Metanephros (tissue), 1 donor: ENCODE results near the gene MPP2. TPM values are rescaled to one million over a fixed set of nuclear protein-coding genes. Genes with fewer than 3 reads are reported as not detected.

Source experiments
- total RNA-seq: library from RNA; depleted of rRNA; stranded (reverse); fragments of >200 nt; gene quantifications from one replicate; pipeline ENCODE4 v1.2.3, GENCODE V29; 2014

MPP2 gene
- total RNA-seq = 4.6 TPM

DNA sequence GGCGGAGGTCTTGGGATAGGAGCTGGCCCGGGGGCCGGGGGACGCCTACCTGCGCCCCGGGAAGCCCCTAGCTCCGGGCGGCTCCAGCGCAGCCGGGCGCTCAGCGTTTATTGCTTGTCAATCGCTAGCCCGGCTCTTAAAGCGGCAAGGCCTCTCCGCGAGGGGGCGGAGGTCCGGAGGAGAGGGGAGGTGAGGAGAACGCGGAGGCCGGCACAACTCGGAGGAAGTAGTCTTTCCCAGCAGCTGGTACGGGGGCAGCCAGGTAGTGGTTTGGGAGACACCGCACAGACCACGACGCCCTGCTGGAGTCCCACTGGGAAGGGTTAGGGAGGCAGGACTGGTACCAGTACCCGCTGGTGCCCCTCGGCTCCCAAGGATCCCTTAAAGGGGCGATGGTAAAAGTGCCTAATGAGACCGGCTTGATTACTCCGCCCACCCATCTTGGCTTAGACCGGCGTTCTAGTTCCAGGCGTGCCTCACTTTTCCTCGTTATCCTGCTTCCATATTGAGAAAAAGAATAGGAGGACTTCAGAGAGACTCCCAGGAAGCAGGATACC, at the start of gene MPP2:
MPP2 (minus strand) TSS at position 112 of the 557 bp plus-strand sequence. CDS start 3,076 bp downstream, outside the sequence.

DNA sequence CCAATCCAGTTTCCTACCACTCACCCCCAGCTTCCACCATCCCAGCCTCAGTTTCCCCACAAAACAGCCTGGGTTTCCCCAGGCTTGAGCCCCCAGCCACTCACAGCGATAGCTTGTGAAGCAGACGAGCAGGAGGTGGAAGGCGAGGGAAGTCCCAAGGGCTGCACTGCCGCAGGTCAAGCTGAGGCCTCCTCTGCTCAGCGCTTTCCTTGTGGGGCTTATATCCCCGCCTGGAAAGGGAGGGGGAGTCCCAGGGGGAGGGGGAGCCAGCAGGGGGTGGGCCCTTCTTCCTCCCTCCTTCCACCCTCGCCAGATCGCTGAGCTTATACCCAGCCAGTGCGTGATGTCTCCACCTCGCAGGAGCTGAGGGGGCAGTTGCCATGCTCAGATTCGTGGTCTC, 46.4 kb upstream of the MPP2 start, which contains the start of gene PYY:
PYY (minus strand) TSS at position 195 of the 400 bp plus-strand sequence. CDS start 457 bp downstream, outside the sequence.

GRCh38 chr17:43942051-43942685, 34.8 kb upstream of the MPP2 start, which contains the start of gene PPY:
Gene PPY, minus strand, starts transcription at chr17:43942476. Its CDS starts 822 bp downstream, at chr17:43941654.

DNA sequence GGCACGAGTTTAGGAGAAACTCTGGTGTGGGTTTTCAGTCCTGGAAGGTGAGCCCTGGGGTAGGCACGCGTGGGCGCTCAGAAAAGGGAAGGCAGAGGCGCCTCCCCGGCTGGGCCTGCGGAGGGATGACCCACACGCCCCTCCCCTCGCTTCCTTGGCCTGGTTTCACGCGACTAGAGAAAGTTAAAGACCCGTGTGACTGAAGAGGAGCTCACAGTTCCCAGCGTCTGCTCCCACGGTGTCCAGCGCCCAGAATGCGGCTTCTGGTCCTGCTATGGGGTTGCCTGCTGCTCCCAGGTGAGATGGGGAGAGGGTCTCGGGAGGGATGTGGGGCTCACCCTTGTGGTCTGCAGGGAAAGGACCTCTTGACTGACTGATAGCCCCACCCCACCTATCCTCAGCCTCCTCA, 60.4 kb downstream of the MPP2 start, which contains the start of gene CD300LG:
CD300LG (plus strand) TSS at position 214 of the 409 bp plus-strand sequence; CDS start at position 255, 41 bp downstream.

DNA sequence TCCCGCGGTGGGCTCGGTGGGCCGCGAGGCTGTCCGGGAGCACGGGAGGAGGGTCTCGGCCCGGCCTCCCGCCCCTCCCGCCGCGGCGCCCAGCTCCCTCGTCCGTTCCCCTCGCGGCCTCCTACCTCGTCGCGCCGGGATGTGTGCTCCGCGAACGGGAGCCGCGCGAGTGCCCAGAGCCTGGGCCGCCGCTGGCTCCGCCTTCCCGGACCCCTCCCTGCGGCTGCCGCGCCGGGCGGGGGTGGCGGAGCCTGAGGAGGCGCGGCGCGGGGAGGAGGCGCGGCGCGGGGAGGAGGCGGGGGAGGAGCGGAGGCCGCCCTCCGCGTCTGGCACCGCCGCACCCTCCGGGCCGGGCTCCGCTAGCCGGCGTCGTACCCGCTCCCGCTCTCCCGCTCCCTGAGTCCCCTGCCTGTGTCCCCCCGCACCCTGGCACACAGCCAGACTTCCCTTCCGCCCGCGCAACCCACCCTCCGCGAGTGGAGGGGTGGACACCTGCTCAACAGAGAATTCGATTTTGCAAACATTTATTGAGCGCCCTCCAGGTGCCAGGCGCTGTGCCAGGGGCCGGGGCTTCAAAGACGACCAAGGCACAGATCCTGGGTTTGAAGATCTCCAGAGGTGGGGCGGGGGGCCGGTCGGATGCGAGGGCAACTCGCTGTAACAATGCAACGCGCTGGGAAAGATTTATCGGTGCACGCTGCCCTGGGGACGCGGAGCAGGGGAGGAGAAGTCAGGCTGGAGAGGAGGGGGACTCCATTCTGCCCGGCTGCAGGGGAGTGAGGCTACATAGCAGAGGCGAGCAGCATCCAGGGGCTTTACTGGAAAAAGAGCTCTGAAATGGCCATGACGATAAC, 74.1 kb downstream of the MPP2 start, which contains the start of gene MPP3:
MPP3 (minus strand) TSS at position 171 of the 854 bp plus-strand sequence. CDS start 1,240 bp downstream, outside the sequence.

Other genes with a start within 250 kb of the MPP2 start
- gene MEOX1, start 245.6 kb downstream of the MPP2 start, total RNA-seq = 9.7 TPM
- 12.2 TPM for gene SOST, start 148.7 kb downstream of the MPP2 start, total RNA-seq
- 50.0 TPM for gene DUSP3, start 128.6 kb downstream of the MPP2 start, total RNA-seq
- not detected for gene CFAP97D1, start 127.1 kb downstream of the MPP2 start, total RNA-seq
- 10.0 TPM for gene MPP3, start 74.4 kb downstream of the MPP2 start, total RNA-seq
- 1.2 TPM for gene CD300LG, start 60.4 kb downstream of the MPP2 start, total RNA-seq
- gene PPY, start 34.9 kb upstream of the MPP2 start, total RNA-seq = not detected
- not detected for gene PYY, start 46.4 kb upstream of the MPP2 start, total RNA-seq
- gene NAGS, start 97.1 kb upstream of the MPP2 start, total RNA-seq = 8.9 TPM
- gene TMEM101, start 107.4 kb upstream of the MPP2 start, total RNA-seq = 46.5 TPM
- 24.0 TPM for gene LSM12, start 159.1 kb upstream of the MPP2 start, total RNA-seq
- gene G6PC3, start 163.2 kb upstream of the MPP2 start, total RNA-seq = 47.4 TPM
- 74.9 TPM for gene HDAC5, start 216.1 kb upstream of the MPP2 start, total RNA-seq
- gene HROB, start 234.4 kb upstream of the MPP2 start, total RNA-seq = 2.5 TPM